ENCODE measurements around the gene SCYL3. TPM values are rescaled to one million over a fixed set of nuclear protein-coding genes. Genes with fewer than 3 reads are reported as not detected.
"Not testable (repeated sequence)": the region's sequence is repeated elsewhere in the genome, so short reads cannot be mapped to it uniquely, and the experiment has no call there.

SCYL3 gene
- total and polyA plus RNA-seq, 2 experiments from 2014 or later = 2.2 to 6.8 TPM

DNA sequence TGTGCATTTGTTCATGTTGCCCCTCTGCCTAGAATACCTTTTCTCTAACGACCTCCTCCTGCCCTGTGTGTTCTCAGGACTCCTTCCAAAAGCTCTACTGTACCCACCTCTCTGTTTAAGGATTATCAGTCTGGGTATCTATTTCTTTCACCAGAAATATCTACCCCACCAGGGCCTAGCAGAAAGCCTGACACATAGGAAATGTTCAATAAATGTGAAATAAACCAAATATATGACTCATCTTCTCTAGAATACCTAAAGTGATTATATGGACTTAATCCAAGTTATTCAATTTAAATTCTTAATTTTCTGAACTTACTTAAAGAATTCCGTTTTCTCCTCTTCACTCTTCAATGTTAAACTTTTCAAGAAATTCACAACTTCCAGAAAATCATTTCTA is 27.1 kb downstream of the SCYL3 start (continued):
- no peak for TF ChIP-seq CTCF (conservative IDR thresholded peaks at IDR 0.05; ENCODE audit: low read depth in 2 of 2)

GRCh38 chr1:169864531-169864930 is 29.2 kb downstream of the SCYL3 start:
- H3K27ac ChIP-seq (ENCODE audit: low read depth); H3K79me2 ChIP-seq (replicated peaks; ENCODE audit: insufficient read depth); H3K4me2 ChIP-seq; H3K27ac Mint-ChIP-seq; H3K4me3 ChIP-seq; H3K9me2 ChIP-seq (ENCODE audit: insufficient read depth); H3K27me3 ChIP-seq (ENCODE audit: insufficient read depth); H3K9me3 Mint-ChIP-seq; H4K20me1 ChIP-seq (replicated peaks; ENCODE audit: insufficient read depth); H3K27me3 Mint-ChIP-seq (ENCODE audit: insufficient read depth, low read depth, poor library complexity); H3K4me3 Mint-ChIP-seq; ATAC-seq; DNase-seq (ENCODE audit: low spot score); H3K4me1 ChIP-seq (ENCODE audit: insufficient read depth); H3F3A ChIP-seq (replicated peaks; ENCODE audit: low read depth); H2AFZ ChIP-seq; H3K4me1 Mint-ChIP-seq: not testable (repeated sequence)
- peaks cover 43% of the 10 kb centered on the region for H3K36me3 Mint-ChIP-seq (ENCODE audit: low read depth)
- H3K36me3 ChIP-seq (ENCODE audit: insufficient read depth) = peaks cover 18% of the 10 kb centered on the region

GRCh38 chr1:169860750-169861149 is 32.9 kb downstream of the SCYL3 start:
- Histone ChIP-seq H3K4me3 (no peak overlapping the region), H3K27me3 (ENCODE audit: insufficient read depth) (no peaks in the 10 kb centered on the region), H3K9me2 (ENCODE audit: insufficient read depth) (no peaks in the 10 kb centered on the region), H2AFZ (no peak overlapping the region), H3K27ac (ENCODE audit: low read depth) (no peak overlapping the region), H3K36me3 (ENCODE audit: insufficient read depth) (0 out of 2 replicates have a peak, but pooled peaks cover 7% of the 10 kb centered on the region), H3F3A (replicated peaks; ENCODE audit: low read depth) (no peaks in the 10 kb centered on the region), H3K79me2 (replicated peaks; ENCODE audit: insufficient read depth) (no peaks in the 10 kb centered on the region), H3K4me2 (no peak overlapping the region), H4K20me1 (replicated peaks; ENCODE audit: insufficient read depth) (peaks cover 4% of the 10 kb centered on the region; the same call in 1 of the 2 replicates), H3K4me1 (ENCODE audit: insufficient read depth) (no peaks in the 10 kb centered on the region)
- Mint-ChIP-seq H3K4me1 (no peaks in the 10 kb centered on the region), H3K9me3 (no peaks in the 10 kb centered on the region), H3K27me3 (ENCODE audit: insufficient read depth, low read depth, poor library complexity) (no peaks in the 10 kb centered on the region), H3K36me3 (ENCODE audit: low read depth) (peaks cover 26% of the 10 kb centered on the region), H3K27ac (no peak overlapping the region; the same call in 1 of the 2 replicates), H3K4me3 (no peak overlapping the region)
- DNase-seq (ENCODE audit: low spot score) (no peak), ATAC-seq (no peak)
- TF ChIP-seq STAT1 (IDR thresholded peaks at IDR 0.05; ENCODE audit: unreplicated experiment) = no peak
- TF ChIP-seq, protein P1, sequence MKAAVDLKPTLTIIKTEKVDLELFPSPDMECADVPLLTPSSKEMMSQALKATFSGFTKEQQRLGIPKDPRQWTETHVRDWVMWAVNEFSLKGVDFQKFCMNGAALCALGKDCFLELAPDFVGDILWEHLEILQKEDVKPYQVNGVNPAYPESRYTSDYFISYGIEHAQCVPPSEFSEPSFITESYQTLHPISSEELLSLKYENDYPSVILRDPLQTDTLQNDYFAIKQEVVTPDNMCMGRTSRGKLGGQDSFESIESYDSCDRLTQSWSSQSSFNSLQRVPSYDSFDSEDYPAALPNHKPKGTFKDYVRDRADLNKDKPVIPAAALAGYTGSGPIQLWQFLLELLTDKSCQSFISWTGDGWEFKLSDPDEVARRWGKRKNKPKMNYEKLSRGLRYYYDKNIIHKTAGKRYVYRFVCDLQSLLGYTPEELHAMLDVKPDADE (IDR thresholded peaks at IDR 0.05) = no peak
- TF ChIP-seq, protein P2, sequence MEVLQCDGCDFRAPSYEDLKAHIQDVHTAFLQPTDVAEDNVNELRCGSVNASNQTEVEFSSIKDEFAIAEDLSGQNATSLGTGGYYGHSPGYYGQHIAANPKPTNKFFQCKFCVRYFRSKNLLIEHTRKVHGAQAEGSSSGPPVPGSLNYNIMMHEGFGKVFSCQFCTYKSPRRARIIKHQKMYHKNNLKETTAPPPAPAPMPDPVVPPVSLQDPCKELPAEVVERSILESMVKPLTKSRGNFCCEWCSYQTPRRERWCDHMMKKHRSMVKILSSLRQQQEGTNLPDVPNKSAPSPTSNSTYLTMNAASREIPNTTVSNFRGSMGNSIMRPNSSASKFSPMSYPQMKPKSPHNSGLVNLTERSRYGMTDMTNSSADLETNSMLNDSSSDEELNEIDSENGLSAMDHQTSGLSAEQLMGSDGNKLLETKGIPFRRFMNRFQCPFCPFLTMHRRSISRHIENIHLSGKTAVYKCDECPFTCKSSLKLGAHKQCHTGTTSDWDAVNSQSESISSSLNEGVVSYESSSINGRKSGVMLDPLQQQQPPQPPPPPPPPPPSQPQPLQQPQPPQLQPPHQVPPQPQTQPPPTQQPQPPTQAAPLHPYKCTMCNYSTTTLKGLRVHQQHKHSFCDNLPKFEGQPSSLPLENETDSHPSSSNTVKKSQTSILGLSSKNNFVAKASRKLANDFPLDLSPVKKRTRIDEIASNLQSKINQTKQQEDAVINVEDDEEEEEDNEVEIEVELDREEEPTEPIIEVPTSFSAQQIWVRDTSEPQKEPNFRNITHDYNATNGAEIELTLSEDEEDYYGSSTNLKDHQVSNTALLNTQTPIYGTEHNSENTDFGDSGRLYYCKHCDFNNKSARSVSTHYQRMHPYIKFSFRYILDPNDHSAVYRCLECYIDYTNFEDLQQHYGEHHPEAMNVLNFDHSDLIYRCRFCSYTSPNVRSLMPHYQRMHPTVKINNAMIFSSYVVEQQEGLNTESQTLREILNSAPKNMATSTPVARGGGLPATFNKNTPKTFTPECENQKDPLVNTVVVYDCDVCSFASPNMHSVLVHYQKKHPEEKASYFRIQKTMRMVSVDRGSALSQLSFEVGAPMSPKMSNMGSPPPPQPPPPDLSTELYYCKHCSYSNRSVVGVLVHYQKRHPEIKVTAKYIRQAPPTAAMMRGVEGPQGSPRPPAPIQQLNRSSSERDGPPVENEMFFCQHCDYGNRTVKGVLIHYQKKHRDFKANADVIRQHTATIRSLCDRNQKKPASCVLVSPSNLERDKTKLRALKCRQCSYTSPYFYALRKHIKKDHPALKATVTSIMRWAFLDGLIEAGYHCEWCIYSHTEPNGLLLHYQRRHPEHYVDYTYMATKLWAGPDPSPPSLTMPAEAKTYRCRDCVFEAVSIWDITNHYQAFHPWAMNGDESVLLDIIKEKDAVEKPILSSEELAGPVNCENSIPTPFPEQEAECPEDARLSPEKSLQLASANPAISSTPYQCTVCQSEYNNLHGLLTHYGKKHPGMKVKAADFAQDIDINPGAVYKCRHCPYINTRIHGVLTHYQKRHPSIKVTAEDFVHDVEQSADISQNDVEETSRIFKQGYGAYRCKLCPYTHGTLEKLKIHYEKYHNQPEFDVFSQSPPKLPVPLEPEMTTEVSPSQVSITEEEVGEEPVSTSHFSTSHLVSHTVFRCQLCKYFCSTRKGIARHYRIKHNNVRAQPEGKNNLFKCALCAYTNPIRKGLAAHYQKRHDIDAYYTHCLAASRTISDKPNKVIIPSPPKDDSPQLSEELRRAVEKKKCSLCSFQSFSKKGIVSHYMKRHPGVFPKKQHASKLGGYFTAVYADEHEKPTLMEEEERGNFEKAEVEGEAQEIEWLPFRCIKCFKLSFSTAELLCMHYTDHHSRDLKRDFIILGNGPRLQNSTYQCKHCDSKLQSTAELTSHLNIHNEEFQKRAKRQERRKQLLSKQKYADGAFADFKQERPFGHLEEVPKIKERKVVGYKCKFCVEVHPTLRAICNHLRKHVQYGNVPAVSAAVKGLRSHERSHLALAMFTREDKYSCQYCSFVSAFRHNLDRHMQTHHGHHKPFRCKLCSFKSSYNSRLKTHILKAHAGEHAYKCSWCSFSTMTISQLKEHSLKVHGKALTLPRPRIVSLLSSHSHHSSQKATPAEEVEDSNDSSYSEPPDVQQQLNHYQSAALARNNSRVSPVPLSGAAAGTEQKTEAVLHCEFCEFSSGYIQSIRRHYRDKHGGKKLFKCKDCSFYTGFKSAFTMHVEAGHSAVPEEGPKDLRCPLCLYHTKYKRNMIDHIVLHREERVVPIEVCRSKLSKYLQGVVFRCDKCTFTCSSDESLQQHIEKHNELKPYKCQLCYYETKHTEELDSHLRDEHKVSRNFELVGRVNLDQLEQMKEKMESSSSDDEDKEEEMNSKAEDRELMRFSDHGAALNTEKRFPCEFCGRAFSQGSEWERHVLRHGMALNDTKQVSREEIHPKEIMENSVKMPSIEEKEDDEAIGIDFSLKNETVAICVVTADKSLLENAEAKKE (CRISPR knock-in tag; IDR thresholded peaks at IDR 0.05) = no peak
- TF ChIP-seq CREB1 (CRISPR knock-in tag; IDR thresholded peaks at IDR 0.05; ENCODE audit: low read depth) = no peak
- TF ChIP-seq NANOG (IDR thresholded peaks at IDR 0.05; ENCODE audit: borderline replicate concordance) = no peak
- TF ChIP-seq CTCF (conservative IDR thresholded peaks at IDR 0.05; ENCODE audit: low read depth in 2 of 2) = no peak
